IPS-18c (cell line): Measurements from ENCODE around the gene RBSN.

Experiments used
- H3K4me3 ChIP-seq: 2 replicates; pipeline ENCODE4 v1.7.0; 2013; ENCODE audit warnings: low read depth, mild to moderate bottlenecking, low read length, moderate library complexity; ENCODE audit not compliant: insufficient read depth
- H3K9me3 ChIP-seq: one replicate; pipeline ENCODE4 v1.6.1; 2013; ENCODE audit warnings: mild to moderate bottlenecking, low read length, moderate library complexity; ENCODE audit not compliant: control insufficient read depth, insufficient read depth

Gene RBSN

GRCh38 chr3:15044326-15044725 is 54.6 kb downstream of the RBSN start:
- no peaks in the 10 kb centered on the region for H3K9me3 ChIP-seq
- H3K4me3 ChIP-seq = no peak overlapping the region

GRCh38 chr3:15043408-15044171 is 55.4 kb downstream of the RBSN start:
- no peak overlapping the region for H3K4me3 ChIP-seq

GRCh38 chr3:15042936-15043335 is 56.0 kb downstream of the RBSN start:
- Histone ChIP-seq H3K4me3 (no peak overlapping the region), H3K9me3 (peaks cover 3% of the 10 kb centered on the region)

More at GRCh38 chr3:15043408-15044171, 55.4 kb downstream of the RBSN start:
- H3K9me3 ChIP-seq = peaks cover 3% of the 10 kb centered on the region

GRCh38 chr3:15041950-15042349 is 57.0 kb downstream of the RBSN start:
- Histone ChIP-seq H3K9me3 (peaks cover 3% of the 10 kb centered on the region), H3K4me3 (no peak overlapping the region)

- peaks cover 6% of the 10 kb centered on the region for H3K9me3 ChIP-seq
- no peak overlapping the region for H3K4me3 ChIP-seq
These were observed 58.1 kb downstream of the RBSN start for GRCh38 chr3:15040844-15041243.

- Histone ChIP-seq H3K4me3 (no peak overlapping the region), H3K9me3 (peaks cover 6% of the 10 kb centered on the region)
These were observed 60.6 kb downstream of the RBSN start for GRCh38 chr3:15038306-15038705.

GRCh38 chr3:15033103-15033502 is 65.8 kb downstream of the RBSN start:
- peaks cover 3% of the 10 kb centered on the region for H3K9me3 ChIP-seq
- no peak overlapping the region for H3K4me3 ChIP-seq

- no peak overlapping the region for H3K4me3 ChIP-seq
- peaks cover 3% of the 10 kb centered on the region for H3K9me3 ChIP-seq
These were observed 66.3 kb downstream of the RBSN start for GRCh38 chr3:15032650-15033049.

- Histone ChIP-seq H3K9me3 (no peaks in the 10 kb centered on the region), H3K4me3 (no peak overlapping the region)
These were observed 69.3 kb downstream of the RBSN start for GRCh38 chr3:15029625-15030024.

GRCh38 chr3:15023719-15024118 is 75.2 kb downstream of the RBSN start:
- Histone ChIP-seq H3K4me3 (no peak overlapping the region), H3K9me3 (no peaks in the 10 kb centered on the region)

- Histone ChIP-seq H3K9me3 (no peaks in the 10 kb centered on the region), H3K4me3 (no peak overlapping the region)
These were observed 75.7 kb downstream of the RBSN start for GRCh38 chr3:15023249-15023648.
